ES-I3 (cell line): ENCODE measurements around the gene SLC22A4.

Experiments
- H3K36me3 ChIP-seq: 2 replicates; pipeline ENCODE4 v1.6.1; 2013; ENCODE audit warnings: mild to moderate bottlenecking, low read length, control low read depth, moderate library complexity; ENCODE audit not compliant: insufficient read depth
- H3K4me1 ChIP-seq: 2 replicates; pipeline ENCODE4 v1.6.1; 2013; ENCODE audit warnings: mild to moderate bottlenecking, control low read depth, low read length; ENCODE audit not compliant: insufficient read depth
- H3K9ac ChIP-seq: 2 replicates; pipeline ENCODE4 v1.6.1; 2013; ENCODE audit warnings: low read depth, mild to moderate bottlenecking, low read length, moderate library complexity
- H3K9me3 ChIP-seq: 2 replicates; pipeline ENCODE4 v1.6.1; 2013; ENCODE audit warnings: mild to moderate bottlenecking, low read length, moderate library complexity; ENCODE audit not compliant: control insufficient read depth, insufficient read depth

SLC22A4 gene

DNA sequence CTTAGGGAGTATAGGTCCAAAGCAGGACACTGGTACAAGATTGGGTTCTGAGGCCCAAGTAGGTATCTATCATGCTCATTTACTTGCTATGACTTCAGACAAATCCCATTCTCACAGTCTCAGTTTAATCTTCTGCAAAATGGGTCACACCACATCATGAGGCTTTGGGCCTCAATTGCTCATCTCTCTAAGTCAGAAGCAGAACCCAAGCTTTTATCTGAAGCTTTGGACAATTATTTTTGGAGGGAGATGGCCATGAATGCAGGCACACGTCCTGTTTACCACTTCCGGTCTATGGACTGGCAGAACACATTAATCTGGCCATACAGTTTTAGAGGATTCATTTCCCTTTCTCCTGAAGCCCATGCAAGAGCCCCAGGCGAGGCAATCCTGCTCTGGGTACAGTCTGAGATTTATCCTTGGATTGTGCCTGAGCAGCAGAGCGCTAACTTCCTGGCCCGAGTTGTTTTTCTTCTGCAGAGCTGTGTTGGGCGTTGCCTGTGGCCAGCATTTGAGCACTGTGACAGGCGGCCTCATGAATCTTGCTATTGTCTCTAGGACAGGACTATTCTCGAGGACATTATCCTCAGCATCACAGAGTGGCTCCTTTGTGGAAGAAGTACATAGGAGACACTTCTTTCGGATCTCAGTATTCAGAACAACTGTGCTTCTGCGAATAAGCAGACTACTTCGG, 16.1 kb downstream of the SLC22A4 start:
- no peak overlapping the region for H3K9ac ChIP-seq
- H3K36me3 ChIP-seq: no peaks in the 10 kb centered on the region
- H3K9me3 ChIP-seq: no peaks in the 10 kb centered on the region; the same call in 1 of the 2 replicates
- peaks cover 1% of the 10 kb centered on the region; the same call in 1 of the 2 replicates for H3K4me1 ChIP-seq

GRCh38 chr5:132313366-132313765, 19.2 kb downstream of the SLC22A4 start:
- Histone ChIP-seq H3K9me3 (no peaks in the 10 kb centered on the region), H3K4me1 (peaks cover 4% of the 10 kb centered on the region; the same call in 1 of the 2 replicates), H3K36me3 (no peaks in the 10 kb centered on the region), H3K9ac (no peak overlapping the region)

- Histone ChIP-seq H3K36me3 (no peaks in the 10 kb centered on the region), H3K9me3 (no peaks in the 10 kb centered on the region), H3K4me1 (peaks cover 4% of the 10 kb centered on the region; the same call in 1 of the 2 replicates), H3K9ac (no peak overlapping the region)
Observed at GRCh38 chr5:132313961-132314432, 19.8 kb downstream of the SLC22A4 start.

DNA sequence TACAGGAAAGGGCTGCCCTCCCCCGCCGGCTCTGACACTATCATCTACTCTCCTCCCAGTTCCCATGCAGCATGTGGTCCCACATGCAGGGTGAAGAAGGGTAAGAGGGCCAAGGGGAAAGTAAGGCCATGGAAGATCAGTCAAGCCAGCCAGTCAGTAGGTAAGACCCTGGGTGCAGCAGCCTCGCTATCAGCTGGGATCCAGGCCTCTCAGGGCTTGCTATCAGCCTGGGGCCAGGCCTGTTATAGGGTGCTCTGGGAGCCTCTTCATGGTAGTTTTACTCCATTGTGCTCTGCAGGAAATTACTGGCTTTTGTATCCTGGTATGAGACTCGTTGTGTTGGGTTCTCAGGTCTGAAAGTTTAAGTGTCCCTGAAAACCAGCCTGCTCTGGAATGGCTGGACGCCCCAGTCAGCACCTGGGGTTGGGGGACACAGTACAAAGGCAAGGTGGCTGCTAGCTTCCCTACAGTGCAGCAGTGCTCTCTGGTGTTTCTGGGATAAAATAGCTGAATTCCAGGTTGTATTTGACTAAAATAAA, 21.4 kb downstream of the SLC22A4 start:
- no peaks in the 10 kb centered on the region for H3K9me3 ChIP-seq
- H3K36me3 ChIP-seq: no peaks in the 10 kb centered on the region
- H3K4me1 ChIP-seq: peaks cover 4% of the 10 kb centered on the region; the same call in 1 of the 2 replicates
- no peak overlapping the region for H3K9ac ChIP-seq

- no peaks in the 10 kb centered on the region for H3K9me3 ChIP-seq
Observed at GRCh38 chr5:132319975-132320374, 25.8 kb downstream of the SLC22A4 start.

DNA sequence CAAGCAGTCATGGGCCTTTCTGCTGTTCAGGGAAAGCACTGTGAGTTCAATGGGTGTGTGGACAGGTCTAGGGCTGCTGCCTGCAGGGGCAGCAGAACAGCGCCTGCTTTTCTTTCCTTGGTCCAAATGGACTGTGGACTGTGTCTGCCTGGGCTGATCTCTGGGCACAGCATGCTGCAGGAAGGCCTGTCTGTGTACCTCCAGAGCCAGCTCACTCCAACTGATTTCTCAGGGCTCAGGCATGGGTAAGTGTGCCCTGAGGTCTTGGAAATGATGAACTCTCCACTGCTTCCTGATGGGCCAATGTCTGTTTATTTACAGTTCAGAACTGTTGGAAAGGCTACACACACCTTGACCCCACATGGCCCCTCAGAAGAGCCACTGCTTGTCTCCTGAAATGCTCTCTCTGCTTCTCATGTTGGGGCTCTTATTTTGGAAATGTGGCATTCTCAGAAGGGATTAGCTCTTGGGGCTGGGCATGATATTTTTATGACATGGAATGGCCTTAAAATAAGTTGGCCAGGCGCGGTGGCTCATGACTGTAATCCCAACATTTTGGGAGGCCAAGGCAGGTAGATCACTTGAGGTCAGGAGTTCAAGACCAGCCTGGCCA, 27.0 kb downstream of the SLC22A4 start:
- H3K4me1 ChIP-seq: peaks cover 9% of the 10 kb centered on the region; the same call in 1 of the 2 replicates
- H3K9me3 ChIP-seq: no peaks in the 10 kb centered on the region
- no peaks in the 10 kb centered on the region for H3K36me3 ChIP-seq
- H3K9ac ChIP-seq: no peak overlapping the region

More at GRCh38 chr5:132319975-132320374, 25.8 kb downstream of the SLC22A4 start:
- peaks cover 14% of the 10 kb centered on the region; the same call in 1 of the 2 replicates for H3K4me1 ChIP-seq
- no peak overlapping the region for H3K9ac ChIP-seq
- H3K36me3 ChIP-seq: no peaks in the 10 kb centered on the region

- H3K4me1 ChIP-seq: peaks cover 9% of the 10 kb centered on the region; the same call in 1 of the 2 replicates
- H3K9ac ChIP-seq: no peak overlapping the region
- H3K36me3 ChIP-seq: no peaks in the 10 kb centered on the region
- H3K9me3 ChIP-seq: no peaks in the 10 kb centered on the region
Observed at GRCh38 chr5:132322266-132322665, 28.1 kb downstream of the SLC22A4 start.

DNA sequence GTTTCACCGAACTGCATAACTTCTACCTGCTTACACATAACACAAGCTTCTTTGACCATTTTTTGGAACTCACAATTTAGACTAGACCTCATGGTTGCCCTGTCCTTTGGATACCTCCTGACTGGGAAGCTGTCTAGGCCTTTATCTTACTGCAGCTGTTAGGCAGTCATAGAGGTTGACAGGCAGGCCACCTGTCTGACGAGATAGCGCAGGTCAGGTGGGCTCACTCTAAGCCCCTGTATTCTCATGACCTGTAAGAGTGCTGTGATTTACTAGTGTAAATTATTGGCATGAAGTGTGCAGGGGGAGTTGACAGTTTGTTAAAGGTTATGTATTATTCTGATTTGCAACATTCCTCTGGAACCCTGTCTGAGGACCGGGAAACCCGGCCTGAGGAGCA, 29.0 kb downstream of the SLC22A4 start:
- Histone ChIP-seq H3K9ac (no peak overlapping the region), H3K36me3 (no peaks in the 10 kb centered on the region), H3K4me1 (peaks cover 9% of the 10 kb centered on the region; the same call in 1 of the 2 replicates), H3K9me3 (no peaks in the 10 kb centered on the region)

DNA sequence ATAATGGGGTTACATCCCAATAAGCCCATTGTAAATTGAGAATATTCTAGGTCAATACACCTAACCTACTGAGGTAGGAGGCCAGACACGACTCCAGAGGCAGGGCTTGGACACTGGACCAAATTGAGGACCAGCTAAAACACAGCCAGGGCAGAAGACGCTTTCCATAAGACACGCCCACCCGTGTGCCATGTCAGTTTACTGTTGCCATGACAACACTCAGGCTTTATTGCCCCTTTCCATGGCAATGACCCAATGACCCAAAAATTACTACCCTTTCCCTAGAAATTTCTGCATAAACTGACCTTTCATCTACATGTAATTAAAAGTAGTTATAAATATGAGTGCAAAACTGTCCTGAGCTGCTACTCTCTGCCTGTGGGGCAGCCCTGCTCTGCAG, 31.5 kb downstream of the SLC22A4 start:
- no peaks in the 10 kb centered on the region for H3K9me3 ChIP-seq
- peaks cover 9% of the 10 kb centered on the region; the same call in 1 of the 2 replicates for H3K4me1 ChIP-seq
- H3K9ac ChIP-seq: no peak overlapping the region
- H3K36me3 ChIP-seq: no peaks in the 10 kb centered on the region

- H3K4me1 ChIP-seq: 0 out of 2 replicates have a peak, but pooled peaks cover 7% of the 10 kb centered on the region
- H3K36me3 ChIP-seq: no peaks in the 10 kb centered on the region
- no peaks in the 10 kb centered on the region for H3K9me3 ChIP-seq
- no peak overlapping the region for H3K9ac ChIP-seq
Observed at GRCh38 chr5:132327252-132327955, 33.2 kb downstream of the SLC22A4 start.

DNA sequence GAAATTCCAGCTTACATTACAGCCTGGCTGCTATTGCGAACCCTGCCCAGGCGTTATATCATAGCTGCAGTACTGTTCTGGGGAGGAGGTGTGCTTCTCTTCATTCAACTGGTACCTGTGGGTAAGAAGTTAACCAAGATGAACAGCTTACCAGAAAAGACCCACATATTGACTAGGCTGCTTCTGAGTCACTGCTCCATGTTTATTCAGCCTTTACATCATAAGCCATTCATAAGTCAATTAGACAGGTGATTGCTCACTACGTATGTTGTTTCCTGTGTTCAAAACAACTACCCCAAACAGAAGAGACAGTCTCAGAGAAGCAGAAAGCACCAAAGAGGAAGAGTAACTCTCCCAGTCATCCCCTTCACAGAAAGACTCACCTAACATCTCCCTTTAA, 40.6 kb downstream of the SLC22A4 start:
- no peak overlapping the region for H3K9ac ChIP-seq
- no peaks in the 10 kb centered on the region for H3K36me3 ChIP-seq
- no peaks in the 10 kb centered on the region for H3K9me3 ChIP-seq
- H3K4me1 ChIP-seq: no peaks in the 10 kb centered on the region

- Histone ChIP-seq H3K9ac (no peak overlapping the region), H3K36me3 (no peaks in the 10 kb centered on the region), H3K9me3 (no peaks in the 10 kb centered on the region), H3K4me1 (no peaks in the 10 kb centered on the region)
Observed at GRCh38 chr5:132335402-132335801, 41.2 kb downstream of the SLC22A4 start.

DNA sequence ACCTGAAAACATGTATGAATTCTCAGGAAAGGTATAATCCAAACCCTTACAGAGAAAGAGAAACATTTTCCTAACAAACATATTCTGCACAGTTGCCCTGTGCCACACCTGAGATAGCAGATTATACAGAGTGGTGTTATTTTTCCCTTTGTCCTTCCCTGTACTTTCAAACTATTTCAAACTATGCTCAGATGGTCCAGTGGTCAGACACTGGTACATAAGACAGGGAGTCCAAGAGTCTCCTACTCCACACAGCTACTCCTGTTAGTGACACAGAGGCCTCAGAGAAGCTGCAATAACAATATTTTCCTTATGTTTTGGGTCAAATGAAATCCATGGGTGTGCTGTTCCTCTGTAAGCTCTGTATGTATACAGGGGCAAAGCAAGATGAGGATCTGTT, 45.3 kb downstream of the SLC22A4 start:
- no peaks in the 10 kb centered on the region for H3K36me3 ChIP-seq
- no peak overlapping the region for H3K9ac ChIP-seq
- H3K4me1 ChIP-seq: no peaks in the 10 kb centered on the region
- H3K9me3 ChIP-seq: no peaks in the 10 kb centered on the region
